Smooth muscle cell of trachea (primary cell): ENCODE results near the gene SPOCK3. TPM values are rescaled to one million over a fixed set of nuclear protein-coding genes. Genes with fewer than 3 reads are reported as not detected.

Experiments used
- total RNA-seq: library from RNA; depleted of rRNA; stranded (reverse); fragments of >200 nt; gene quantifications from 2 replicates; pipeline ENCODE4 v1.2.1, GENCODE V29; 2014

Gene SPOCK3
- 0.17 and 0.44 TPM in 2 replicates for total RNA-seq

GRCh38 chr4:167234316-167234881, at the start of gene SPOCK3:
Gene SPOCK3, minus strand, starts transcription at chr4:167234494.

